Activated CD4-positive, alpha-beta T cell treated with anti-CD3 and anti-CD28 coated beads, Interleukin-10, Interleukin-2, amounts not matched to agents 100 ng/mL and 50 ng/mL, durations not matched to agents 16 hours and 8 hours (primary cell): ENCODE results near the gene CHID1.

Source experiments
- DNase-seq: peaks from one replicate; pipeline ENCODE4 v3.0.0-alpha.2; 2020

The CHID1 gene

DNA sequence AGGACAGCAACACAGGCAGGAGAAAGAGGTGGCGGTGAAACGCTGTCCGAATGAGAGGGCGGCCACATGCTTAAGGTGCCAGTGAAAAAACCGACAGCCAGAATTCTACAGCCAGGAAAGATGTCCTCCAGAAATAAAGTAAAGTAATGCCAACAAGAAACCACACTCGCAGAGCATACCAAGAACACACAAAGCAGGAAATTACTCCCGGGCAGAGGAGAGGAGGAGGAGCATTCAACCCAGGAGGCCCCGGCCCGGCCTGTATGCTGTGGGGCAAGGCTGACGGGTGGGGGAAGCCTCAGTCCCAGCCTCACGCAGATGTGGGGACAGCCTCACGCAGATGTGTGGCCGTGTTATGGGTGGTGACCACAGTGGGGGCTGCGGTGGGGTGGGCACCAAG lies 28.0 kb downstream of the CHID1 start:
- no peak for DNase-seq

DNA sequence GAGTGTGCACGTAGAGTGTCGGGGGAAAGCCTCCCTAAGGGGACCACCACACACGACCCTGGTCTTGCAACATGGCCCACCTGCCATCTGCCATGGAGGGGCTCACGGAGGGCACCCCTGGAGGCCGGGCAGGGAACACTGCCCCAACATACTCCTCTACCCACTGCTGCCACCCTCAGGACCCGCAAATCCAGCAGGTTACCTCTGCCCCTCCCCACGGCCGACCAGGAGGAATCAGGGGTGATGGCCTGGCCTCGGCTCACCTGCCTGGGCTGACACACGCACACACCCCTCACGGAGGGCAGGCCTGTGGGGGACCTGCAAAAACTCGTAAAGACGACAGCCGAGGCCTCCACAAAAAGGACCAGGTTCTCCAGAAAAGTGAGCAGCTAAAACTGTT lies 30.2 kb downstream of the CHID1 start:
- DNase-seq = no peak

DNA sequence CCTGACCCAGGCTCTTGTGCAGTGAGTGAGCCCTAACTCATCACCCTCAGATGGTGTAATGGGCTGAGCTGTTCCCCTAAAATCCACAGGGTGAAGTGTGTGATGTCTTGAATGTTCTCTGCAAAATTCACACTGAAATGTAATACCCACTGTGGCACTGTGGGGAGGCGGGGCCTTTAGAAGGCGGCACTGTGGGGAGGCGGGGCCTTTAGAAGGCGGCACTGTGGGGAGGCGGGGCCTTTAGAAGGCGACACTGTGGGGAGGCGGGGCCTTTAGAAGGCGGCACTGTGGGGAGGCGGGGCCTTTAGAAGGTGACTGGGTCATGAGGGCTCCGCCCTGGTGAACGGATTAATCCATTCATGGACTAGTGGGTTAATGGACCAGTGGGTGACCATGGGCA lies 33.0 kb downstream of the CHID1 start:
- peak; percentile 40 for DNase-seq

DNA sequence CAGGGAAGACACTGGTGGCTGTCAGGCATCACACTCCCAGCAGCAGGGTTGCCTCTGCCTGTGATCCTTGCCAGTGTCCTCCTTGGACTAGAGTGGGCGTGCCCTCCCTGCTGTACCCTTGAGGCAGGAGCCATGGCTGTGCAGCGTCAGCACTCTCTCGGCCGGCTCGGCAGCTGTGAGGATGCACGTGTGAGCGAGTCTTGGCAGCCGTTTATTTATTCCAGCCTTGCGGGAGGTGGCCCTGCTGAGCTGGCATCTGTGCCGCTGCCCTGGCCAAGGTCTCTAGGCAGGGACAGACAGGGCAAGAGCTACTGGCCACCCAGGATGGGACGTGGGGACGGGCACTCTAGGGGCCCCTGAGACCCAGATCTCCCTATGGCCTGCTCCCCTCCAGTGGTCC lies 34.1 kb downstream of the CHID1 start:
- DNase-seq = no peak

DNA sequence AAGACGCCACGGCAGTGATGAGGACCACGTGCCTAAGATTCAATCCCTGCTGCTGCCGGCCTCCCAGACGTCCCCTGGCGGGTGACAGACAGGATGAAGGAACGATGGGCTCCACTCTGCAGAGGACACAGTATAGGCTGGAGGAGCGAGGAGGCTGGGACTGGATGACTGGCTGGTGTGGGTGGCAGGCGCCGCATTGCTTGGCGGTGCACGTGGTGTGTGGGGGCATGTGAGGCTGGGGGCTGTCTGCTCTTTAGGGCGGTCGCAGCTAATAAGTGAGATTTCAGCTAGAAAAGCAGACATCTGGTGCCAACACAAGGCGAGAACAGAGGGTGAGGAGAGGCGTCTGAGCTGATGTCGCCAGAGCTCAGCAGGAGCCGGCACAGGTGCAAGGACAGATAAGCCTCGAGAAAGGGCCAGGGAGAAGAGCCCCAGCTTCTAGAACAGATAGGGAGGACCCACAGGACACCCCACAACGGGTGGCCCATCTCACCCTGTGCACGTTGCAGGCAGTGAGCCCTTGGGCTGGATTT lies 34.8 kb downstream of the CHID1 start:
- DNase-seq = no peak

DNA sequence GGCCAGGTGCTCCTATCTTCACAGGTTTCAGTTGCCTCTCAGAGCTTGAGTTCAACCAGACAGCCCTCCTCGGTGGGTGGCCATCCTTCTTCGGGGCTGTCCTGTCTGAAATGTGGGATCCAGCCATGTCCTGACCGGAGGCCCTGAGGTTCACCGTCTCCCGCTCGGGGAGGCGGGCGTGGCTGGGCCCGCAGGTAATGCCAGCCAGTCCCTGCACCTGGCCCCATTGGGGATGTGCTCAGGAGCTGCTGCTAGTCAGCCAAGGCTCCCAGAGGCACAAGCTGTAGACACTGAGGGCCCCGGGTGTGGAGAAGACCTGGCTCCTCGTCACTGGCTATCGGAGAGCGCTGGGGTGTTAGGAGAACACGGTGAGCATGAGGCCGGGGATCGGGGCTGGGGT lies 35.4 kb downstream of the CHID1 start:
- DNase-seq = no peak

DNA sequence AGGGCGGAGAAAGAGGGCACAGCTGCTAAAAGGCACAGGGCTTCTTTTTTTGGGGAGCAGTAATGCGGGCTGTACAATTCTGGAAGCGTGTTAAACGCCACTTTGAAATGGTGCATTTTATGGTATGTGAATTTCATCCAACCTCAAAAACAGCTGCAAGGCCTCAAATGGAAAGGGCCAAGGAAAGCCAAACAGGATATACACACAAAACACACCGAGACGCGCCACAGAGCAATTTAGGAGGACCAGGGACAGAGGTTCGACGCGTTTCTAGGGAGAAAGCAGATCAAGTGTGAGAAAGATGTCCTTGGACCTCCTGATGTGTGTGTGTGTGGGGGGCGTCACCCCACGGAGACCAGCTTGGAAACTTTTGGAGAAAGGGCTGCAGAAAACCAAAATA lies 36.9 kb downstream of the CHID1 start:
- DNase-seq = no peak

DNA sequence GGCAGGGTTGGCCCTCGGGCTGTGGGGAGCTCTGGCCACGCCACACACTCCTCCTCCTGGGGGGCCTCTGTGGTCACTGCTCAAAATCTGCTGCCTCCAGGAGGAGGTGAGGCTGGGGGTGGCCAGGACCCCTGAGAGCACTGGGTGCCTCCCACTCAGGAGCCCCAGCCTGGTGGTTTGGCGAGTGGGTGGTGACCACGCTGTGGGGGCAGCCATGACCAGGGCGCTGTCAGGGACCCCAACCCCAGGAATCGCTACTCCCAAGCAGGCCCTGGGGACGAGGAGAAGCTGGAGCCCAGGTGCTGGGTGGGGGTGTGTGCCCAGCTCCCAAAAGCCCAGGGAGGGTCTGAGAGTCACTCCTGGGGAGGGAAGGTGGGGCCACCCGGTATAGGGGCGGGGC lies 37.8 kb downstream of the CHID1 start:
- no peak for DNase-seq

DNA sequence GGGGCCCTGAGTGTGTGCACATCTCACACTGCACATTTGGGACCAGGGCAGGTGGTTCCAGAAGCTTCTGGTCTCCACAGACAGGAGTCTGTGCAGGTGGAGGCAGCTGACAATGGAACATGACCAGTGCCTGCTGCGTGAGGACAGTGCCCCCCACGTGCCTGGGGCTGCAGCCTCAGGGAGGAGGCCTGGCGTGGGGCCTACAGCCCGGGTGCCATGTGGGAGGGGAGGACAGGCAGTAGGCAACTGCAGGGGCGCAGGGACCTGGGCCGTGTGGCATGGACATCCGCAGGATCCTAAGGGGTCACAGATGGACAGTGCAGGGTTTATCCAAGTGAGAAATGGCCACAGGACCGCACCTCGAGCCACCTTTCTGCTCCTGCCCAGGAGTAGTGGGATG lies 39.1 kb downstream of the CHID1 start:
- no peak for DNase-seq

DNA sequence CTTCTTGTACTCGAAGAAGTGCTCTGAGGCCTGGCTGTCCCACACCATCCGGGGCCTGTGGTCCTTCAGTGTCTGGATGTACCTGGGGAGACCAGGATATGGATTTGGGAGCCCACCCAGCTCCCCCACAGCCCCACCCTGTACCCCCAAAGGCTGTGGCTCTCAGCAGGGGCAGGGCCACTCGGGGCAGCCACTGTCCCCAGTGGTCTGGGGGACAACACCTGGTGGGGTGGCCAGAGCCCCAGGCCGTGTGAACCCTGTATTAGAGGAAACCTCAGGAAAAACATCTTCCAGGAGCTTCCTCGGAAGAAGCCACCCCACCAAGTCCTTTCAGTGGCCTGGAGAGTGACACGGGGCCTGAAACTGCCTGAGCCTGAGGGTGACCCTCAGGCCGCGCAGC lies 40.2 kb downstream of the CHID1 start:
- DNase-seq = no peak

DNA sequence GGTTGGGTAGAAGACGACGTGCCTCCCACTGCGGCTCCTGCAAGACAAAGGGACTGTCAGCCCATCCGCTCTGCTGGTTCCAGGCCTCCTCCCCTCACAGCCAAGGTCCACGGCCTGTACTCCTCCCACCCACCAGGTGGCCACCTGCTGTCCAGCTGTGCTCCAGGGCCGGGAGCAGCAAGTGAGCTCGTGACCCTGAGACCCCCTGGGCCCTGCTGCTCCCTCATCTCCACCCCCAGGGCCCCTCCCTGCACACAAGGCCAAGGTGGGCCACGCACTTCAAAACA lies 40.5 kb downstream of the CHID1 start:
- DNase-seq = no peak

DNA sequence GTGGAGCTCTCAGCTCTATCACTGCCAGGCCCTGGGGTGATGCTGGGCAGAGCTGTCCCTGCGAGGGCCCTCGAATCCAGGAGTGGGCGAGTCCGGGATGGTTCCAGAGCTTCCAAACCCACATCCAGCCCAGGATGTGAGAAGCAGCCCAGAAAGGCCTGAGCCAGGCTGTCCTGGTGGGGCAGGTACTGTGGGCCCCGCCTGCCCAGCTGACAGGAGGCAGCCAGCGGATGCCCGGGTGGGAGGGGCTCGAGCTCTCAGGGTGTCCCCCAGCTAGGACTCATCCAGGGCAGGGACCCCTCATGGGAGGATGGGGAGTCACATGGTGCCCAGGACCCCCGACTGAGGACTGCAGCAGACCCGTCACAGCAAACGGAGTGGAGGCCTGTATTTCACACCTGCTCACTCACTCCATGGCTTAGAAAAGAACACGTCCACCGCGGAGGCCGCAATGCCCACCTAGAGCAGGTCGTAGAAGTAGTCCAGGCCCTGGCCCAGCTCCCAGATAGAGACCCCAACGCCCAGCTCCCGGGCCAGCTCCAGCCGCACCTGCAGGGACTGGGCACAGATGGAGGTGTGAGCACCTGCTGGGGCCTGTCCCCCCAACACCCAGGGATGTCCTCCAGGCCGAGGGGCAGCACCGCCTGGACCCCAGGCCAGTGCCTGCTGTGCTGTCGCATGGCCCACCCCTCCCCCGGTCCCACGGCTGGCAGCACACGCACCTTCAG lies 41.0 kb downstream of the CHID1 start:
- no peak for DNase-seq

DNA sequence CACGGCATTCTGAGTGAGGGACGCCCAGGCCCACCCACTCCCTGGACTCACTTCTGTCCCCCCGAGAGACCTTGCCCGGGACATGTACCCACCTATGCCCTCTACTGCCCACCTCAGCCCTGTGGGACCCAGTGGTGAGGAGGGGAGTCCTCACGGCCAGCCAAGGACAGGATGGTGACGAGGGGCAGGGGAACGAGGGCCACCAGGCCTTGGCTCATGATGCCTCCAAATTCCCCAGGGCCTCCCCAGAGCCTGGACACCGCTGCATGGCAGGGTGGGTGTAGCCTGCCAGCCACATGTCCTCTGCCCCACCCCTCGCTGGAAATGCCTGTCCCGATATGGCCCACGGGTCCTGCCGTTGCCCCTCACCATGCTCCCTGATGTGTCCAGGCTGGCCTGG lies 41.8 kb downstream of the CHID1 start:
- no peak for DNase-seq

DNA sequence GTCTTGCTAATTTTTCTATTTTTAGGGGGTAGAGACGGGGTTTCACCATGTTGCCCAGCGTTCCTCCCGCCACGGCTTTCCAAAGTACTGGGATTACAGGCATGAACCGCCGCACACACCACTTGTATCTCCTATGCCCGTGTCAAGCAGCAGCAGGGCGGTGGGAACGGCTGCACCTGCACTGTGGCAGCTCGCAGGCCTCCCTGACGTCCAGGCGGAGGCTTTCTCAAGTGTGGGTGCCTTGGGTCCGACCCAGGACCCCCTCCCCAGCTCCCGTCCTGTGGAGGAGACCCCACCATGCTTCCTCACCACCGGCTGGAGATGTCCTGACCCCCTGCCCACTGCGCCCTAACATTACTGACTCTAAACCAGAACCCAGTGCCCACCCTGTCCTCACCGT lies 42.2 kb downstream of the CHID1 start:
- DNase-seq = no peak

DNA sequence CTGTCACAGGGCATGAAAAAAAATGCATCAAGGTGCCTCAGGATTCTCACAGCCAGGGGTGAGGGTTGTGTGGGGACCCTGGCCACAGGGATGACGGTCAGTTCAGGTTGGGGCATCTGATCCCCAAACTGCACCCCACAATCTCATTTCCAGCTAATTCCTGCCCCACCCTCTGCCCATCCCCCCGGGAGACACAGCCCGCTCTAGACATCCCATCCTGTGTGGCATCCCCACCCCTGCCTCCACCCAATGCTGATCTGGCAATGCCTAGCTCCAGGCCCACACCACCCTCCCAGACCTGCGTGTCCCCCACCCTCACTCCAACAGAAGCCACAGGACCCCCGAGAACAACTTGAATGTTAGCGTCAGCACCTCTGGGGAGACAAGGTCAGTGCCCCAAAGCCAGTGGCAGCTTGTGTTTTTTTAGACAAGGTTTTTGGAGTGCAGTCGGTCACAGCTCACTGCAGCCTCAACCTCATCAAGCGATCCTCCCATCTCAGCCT lies 42.7 kb downstream of the CHID1 start:
- no peak for DNase-seq

DNA sequence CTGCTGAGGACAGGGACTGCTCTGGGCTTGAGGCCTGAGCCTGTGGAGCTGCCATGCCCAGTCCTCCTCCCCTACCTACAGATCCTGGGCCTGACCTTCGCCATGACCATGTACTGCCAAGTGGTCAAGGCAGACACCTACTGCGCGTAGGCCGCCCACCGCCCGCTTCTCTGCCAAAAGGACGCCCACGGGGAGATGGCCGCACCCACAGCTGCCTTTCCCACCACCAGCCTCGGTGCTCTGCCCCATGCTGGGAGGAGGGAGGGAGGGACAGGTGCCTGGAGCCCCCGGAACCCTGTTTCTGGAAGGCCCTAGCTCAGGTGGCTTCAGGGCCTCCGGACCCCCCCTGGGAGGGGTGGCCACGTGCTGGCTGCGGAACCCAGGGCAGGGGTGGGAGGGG lies 44.1 kb downstream of the CHID1 start:
- no peak for DNase-seq

DNA sequence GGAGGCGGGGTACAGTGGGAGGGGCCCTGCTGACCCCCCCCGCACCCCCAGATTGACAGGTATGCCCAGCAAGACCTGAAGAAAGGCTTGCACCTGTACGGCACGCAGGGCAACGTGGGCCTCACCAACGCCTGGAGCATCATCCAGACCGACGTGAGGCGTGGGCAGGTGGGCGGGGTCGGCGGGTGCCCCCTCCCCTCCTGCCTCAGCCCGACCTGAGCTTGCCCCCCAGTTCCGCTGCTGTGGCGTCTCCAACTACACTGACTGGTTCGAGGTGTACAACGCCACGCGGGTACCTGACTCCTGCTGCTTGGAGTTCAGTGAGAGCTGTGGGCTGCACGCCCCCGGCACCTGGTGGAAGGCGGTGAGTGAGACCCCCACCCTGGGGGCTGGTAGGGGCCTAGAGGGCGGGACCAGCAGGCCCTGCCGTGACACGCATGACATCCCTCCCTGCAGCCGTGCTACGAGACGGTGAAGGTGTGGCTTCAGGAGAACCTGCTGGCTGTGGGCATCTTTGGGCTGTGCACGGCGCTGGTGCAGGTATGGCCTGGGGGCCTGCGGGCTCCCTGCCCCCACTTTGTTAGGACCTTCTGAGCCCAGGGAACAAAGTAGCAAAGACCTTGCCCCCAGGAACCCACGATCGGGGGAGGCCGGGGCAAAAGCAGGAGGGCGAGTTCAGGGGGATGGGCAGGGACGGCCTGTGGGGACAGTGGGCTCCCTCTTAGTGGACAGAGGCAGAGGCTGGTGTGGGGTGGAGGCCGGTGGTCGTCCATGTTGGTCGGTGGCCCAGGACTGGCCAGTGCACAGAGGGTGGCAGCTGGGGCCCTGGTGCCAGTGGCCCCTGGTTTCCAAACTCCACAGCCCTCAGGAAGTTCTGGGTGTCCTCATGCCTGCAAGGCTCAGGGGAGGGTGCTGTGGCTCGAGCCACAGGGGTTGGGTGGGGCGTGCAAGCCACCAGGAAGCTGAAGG lies 44.9 kb downstream of the CHID1 start:
- DNase-seq = no peak

DNA sequence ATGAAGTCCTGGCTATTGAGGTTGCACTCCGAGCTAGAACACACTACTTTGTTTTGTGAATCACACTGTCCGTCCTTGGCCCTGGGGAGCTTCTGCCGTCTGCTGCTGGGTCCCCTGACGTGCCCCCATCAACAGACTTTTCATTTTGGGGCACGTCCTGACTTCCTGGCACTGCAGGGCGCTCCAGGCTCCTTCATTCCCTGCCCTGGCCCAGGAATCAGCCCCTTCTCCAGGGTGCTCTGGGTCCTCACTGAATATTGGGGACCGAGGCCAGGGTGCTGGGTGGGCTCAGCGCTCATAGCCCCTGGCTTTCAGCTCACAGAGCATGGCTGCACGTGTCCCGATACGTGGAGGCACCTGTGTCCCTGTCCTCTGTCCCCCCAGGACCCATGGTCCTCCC lies 45.7 kb downstream of the CHID1 start:
- DNase-seq = no peak

DNA sequence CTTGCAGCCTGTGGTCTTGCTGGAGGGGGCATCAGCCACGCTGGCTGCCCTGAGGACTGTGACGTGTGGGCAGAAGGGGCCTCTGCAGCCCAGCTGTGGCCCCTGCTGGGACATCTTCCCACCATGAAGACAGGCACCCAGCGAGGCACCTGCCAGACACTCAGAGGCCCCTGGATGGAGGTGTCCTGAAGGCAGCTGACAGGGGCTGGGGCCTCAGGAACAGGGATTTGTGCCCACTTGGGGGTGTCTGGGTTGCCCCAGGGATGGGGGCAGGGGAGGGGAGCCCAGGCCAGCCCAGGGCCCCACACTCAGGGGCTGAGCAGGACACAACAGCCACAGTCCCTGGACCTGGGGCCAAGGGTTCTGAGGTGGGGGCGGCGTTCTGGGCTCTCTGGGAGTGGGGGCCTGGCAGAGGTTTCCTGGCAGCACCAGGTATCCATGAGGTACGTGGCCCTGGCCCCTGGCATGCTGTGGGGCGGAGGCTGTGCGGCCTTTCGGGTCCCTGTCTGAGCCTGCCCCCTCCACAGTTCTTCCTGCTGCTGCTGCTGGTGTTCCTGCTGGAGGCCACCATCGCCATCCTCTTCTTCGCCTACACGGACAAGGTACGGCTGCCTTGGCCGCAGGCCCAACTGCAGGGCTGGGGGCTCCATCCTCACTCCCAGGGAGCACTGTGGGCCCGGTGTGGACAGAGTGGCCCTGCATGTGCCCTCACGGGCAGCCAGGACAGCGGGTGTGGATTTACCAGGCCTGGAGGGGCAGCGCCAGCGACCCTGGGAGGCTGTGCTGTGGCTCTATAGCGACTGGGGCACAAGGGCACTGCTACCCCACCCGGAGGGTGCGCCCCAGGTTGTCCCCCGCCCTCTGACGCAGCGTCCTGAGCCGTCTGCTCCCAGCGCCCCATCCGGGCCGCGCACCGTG lies 46.4 kb downstream of the CHID1 start:
- no peak for DNase-seq

DNA sequence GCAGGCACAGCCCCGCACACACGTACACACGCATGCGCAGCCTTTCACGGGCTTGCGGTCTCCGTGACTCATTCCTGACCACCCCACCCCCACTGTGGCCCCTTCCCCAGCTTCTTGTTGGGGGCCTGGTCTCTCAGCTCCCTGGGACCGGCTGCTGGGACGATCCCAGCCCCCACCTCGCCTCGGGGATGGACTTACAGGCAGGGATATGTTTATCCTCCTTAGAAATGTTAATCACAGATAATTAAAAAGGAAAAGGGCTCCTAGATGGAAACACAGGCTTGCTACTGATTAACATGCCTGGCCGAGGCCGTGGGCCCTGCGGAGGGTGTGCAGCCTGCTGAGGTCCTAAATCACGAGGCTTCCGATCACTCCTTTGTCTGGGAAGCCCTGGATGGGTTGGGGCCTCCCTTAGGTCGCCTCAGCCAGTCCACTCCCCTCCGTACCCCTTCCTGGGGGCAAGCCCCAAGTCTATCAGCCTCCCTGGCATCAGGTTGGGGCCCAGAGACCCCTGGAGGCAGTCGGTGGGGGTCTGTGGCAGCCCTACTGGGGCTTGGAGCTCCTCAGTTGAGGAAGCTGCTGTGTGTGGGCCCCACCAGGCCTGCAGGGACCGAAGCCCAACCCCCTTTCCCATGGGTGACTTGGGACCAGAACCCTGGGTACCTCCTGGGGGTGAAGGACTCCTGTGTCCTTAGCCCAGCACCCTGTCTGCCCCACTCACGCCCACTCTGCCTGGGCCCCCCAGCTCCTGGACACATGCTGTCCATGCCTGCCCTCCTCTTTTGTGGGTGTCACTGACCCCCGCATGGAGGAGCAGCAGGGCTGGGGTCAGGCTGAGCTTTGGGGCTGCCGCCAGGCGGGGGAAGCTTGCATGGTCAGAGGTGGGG lies 47.3 kb downstream of the CHID1 start:
- no peak for DNase-seq

DNA sequence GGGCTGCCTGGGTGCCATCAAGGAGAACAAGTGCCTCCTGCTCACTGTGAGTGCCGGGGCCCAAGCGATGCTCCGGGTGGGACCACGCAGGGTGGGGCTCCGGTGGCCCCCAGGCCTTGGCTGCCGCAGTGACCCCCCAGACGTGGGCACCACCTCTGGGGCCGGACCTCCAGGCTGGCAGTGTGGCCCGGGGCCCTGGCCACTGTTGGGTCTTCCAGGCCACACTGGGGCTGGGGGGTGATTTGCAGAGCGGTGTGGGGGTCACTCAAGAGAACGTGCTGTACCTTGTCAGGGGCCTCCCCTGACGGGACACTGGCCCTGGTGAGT lies 48.0 kb downstream of the CHID1 start:
- DNase-seq = no peak

DNA sequence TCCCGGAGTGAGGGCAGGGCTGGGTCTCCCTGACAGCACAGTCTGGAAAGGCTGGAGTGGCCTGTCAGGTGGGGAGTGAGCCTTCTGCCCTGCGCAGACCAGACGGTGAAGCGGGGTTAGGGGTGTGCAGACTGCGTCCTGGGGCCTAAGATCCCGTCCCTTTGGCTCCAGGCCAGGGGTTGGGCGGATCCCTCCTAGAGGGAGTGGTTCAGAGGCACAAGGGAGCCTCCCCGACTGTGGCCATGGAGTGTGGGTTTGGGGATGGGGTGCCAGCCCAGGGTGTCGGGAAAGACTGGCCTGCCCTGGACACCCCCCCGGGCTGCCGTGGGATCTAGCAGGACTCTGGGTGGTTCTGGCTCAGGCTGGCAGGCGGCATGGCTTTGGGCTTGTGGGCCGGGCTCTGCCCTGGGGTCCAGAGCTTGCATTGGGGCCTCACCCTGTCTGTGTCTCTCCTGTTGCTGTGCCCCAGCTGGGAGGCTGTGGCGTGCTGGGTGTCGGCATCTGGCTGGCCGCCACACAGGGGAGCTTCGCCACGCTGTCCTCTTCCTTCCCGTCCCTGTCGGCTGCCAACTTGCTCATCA lies 48.4 kb downstream of the CHID1 start:
- no peak for DNase-seq
